ENCODE data around the gene OR12D2. TPM values are rescaled to one million over a fixed set of nuclear protein-coding genes. Genes with fewer than 3 reads are reported as not detected.
"Not testable (repeated sequence)": the region's sequence is repeated elsewhere in the genome, so short reads cannot be mapped to it uniquely, and the experiment has no call there.

OR12D2 gene
- total and polyA plus RNA-seq, 4 donors, result not detected

DNA sequence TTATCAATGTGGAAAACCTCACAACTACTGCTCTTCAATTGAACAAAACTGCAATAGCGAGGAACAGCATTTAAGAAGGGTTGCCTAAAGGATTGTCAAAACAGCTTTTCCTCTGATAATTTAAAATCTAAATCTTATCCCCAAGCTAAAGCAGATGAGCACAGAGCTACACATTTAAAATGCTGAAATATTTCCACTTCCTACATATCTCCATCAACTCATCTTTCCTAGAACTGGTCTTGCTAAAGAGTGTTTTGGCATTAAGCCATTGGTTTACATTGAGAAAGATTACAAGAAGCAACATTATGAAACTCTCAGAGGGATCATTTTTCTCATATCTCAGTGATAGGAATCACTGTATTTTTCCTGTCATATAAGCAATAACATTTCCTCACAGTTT, 47.3 kb downstream of the OR12D2 start:
- intact Hi-C loops (cut with DNase I), result no loop called here
- H3K4me3 ChIP-seq (ENCODE audit: low read length in 2 of 2), result no peak overlapping the region
- WGBS, 2 donors, result 82 to 88% methylated on average over 1 of the region's 1 CpG
- DNase-seq (no peak), ATAC-seq (ENCODE audit: low FRiP score) (no peak)
- no peaks in the 10 kb centered on the region for H3K36me3 ChIP-seq (ENCODE audit: control insufficient read depth in 1 of 2, insufficient read depth in 2 of 2, low read length in 1 of 2)
- no peaks in the 10 kb centered on the region for H3K27me3 ChIP-seq (ENCODE audit: control insufficient read depth in 1 of 2, insufficient read depth in 2 of 2, low read length in 1 of 2)
- H3K9me3 ChIP-seq (ENCODE audit: control insufficient read depth, low read length), result no peaks in the 10 kb centered on the region
- H3K4me1 ChIP-seq (ENCODE audit: control insufficient read depth in 1 of 2, insufficient read depth in 2 of 2, low read length in 2 of 2), result no peaks in the 10 kb centered on the region
- no peak overlapping the region for H3K27ac ChIP-seq (ENCODE audit: low read depth in 1 of 2, low read length in 2 of 2)

DNA sequence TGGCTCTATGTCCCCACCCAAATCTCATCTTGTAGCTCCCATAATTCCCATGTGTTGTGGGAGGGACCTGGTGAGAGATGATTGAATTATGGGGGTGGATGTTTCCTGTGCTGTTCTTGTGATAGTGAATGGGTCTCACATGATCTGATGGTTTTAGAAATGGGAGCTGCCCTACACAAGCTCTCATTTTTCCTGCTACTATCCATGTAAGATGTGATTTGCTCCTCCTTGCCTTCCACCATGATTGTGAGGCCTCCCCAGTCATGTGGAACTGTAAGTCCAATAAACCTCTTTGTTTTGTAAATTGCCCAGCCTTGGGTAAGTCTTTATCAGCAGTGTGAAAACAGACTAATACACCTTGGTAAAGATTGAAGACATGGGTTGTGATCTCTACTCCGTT, 48.6 kb downstream of the OR12D2 start:
- H3K27me3 ChIP-seq (ENCODE audit: control insufficient read depth in 1 of 2, insufficient read depth in 2 of 2, low read length in 1 of 2); H3K9me3 ChIP-seq (ENCODE audit: control insufficient read depth, low read length); H3K4me1 ChIP-seq (ENCODE audit: control insufficient read depth in 1 of 2, insufficient read depth in 2 of 2, low read length in 2 of 2); H3K27ac ChIP-seq (ENCODE audit: low read depth in 1 of 2, low read length in 2 of 2); ATAC-seq (ENCODE audit: low FRiP score); intact Hi-C loops (cut with DNase I); H3K36me3 ChIP-seq (ENCODE audit: control insufficient read depth in 1 of 2, insufficient read depth in 2 of 2, low read length in 1 of 2); DNase-seq; H3K4me3 ChIP-seq (ENCODE audit: low read length in 2 of 2): not testable (repeated sequence)
- WGBS, 2 donors, result 75 to 87% methylated on average over 1 of the region's 1 CpG

Other genes with a start within 250 kb of the OR12D2 start
- gene OR2J2, start 224.7 kb upstream of the OR12D2 start, total RNA-seq, result not detected
- gene OR2J2, start 224.7 kb upstream of the OR12D2 start, polyA plus RNA-seq, result not detected
- not detected for gene OR14J1, start 93.9 kb upstream of the OR12D2 start, total RNA-seq
- not detected for gene OR14J1, start 93.9 kb upstream of the OR12D2 start, polyA plus RNA-seq
- gene OR5V1, start 26.8 kb upstream of the OR12D2 start, total RNA-seq, result not detected
- gene OR5V1, start 26.8 kb upstream of the OR12D2 start, polyA plus RNA-seq, result not detected
- not detected for gene OR12D3, start 20.3 kb upstream of the OR12D2 start, total RNA-seq
- not detected for gene OR12D3, start 20.3 kb upstream of the OR12D2 start, polyA plus RNA-seq
- not detected for gene OR12D1, start 19.3 kb downstream of the OR12D2 start, total RNA-seq
- not detected for gene OR12D1, start 19.3 kb downstream of the OR12D2 start, polyA plus RNA-seq
- gene OR10C1, start 43.7 kb downstream of the OR12D2 start, total RNA-seq, result not detected
- not detected for gene OR10C1, start 43.7 kb downstream of the OR12D2 start, polyA plus RNA-seq
- not detected for gene OR11A1, start 61.4 kb downstream of the OR12D2 start, total RNA-seq
- gene OR11A1, start 61.4 kb downstream of the OR12D2 start, polyA plus RNA-seq, result not detected
- not detected for gene OR2H1, start 61.5 kb downstream of the OR12D2 start, total RNA-seq
- not detected for gene OR2H1, start 61.5 kb downstream of the OR12D2 start, polyA plus RNA-seq
- under 1 TPM in 1 of 2 donors, not detected in 1; 0.60 TPM for gene MAS1L, start 92.3 kb downstream of the OR12D2 start, total RNA-seq
- gene MAS1L, start 92.3 kb downstream of the OR12D2 start, polyA plus RNA-seq, result not detected
- gene UBD, start 164.1 kb downstream of the OR12D2 start, total RNA-seq, result 1 to 10 TPM in 1 of 2 donors, under 1 TPM in 1; 0.32 to 4.4 TPM
- 1 to 10 TPM in 1 of 2 donors, under 1 TPM in 1; 0.51 to 3.9 TPM for gene UBD, start 164.1 kb downstream of the OR12D2 start, polyA plus RNA-seq
- gene OR2H2, start 189.5 kb downstream of the OR12D2 start, total RNA-seq, result not detected
- gene OR2H2, start 189.5 kb downstream of the OR12D2 start, polyA plus RNA-seq, result not detected
- gene GABBR1, start 237.6 kb downstream of the OR12D2 start, total RNA-seq, result 100 to 1,000 TPM in 1 of 2 donors, 10 to 100 TPM in 1; 91.6 to 126 TPM
- gene GABBR1, start 237.6 kb downstream of the OR12D2 start, polyA plus RNA-seq, result 100 to 1,000 TPM in 1 of 2 donors, 10 to 100 TPM in 1; 13.6 to 103 TPM